HG02981 (cell line): ENCODE results near the gene SLC26A2.
A peak's percentile ranks its signal among the peaks of the same experiment; 100 is the strongest.
"Not testable (repeated sequence)": the region's sequence is repeated elsewhere in the genome, so short reads cannot be mapped to it uniquely, and the experiment has no call there.

Source experiments
- ATAC-seq: cut with Tn5 transposase; IDR thresholded peaks from one replicate; pipeline ENCODE4 v1.9.1; 2021; ENCODE audit warnings: mild to moderate bottlenecking, moderate library complexity; ENCODE audit not compliant: unreplicated experiment

Gene SLC26A2

GRCh38 chr5:150000990-150001659 is 40.6 kb downstream of the SLC26A2 start:
- ATAC-seq = peak; percentile 14

GRCh38 chr5:150001660-150002486 is 41.3 kb downstream of the SLC26A2 start:
- peak; percentile 54 for ATAC-seq

GRCh38 chr5:150006318-150006717 is 45.8 kb downstream of the SLC26A2 start:
- ATAC-seq = no peak

- no peak for ATAC-seq
Observed at GRCh38 chr5:150007050-150007449, 46.5 kb downstream of the SLC26A2 start.

GRCh38 chr5:150009671-150010387 is 49.3 kb downstream of the SLC26A2 start:
- no peak for ATAC-seq

GRCh38 chr5:150013931-150014330 is 53.4 kb downstream of the SLC26A2 start:
- no peak for ATAC-seq

- ATAC-seq = no peak
Observed at GRCh38 chr5:150014456-150014855, 53.9 kb downstream of the SLC26A2 start.

- no peak for ATAC-seq
Observed at GRCh38 chr5:150015415-150015814, 54.9 kb downstream of the SLC26A2 start.

- ATAC-seq = no peak
Observed at GRCh38 chr5:150016537-150016936, 56.0 kb downstream of the SLC26A2 start.

- ATAC-seq = no peak
Observed at GRCh38 chr5:150017226-150018005, 56.9 kb downstream of the SLC26A2 start.

- no peak for ATAC-seq
Observed at GRCh38 chr5:150020249-150020648, 59.7 kb downstream of the SLC26A2 start.

- no peak for ATAC-seq
Observed at GRCh38 chr5:150021491-150022157, 61.1 kb downstream of the SLC26A2 start.

- no peak for ATAC-seq
Observed at GRCh38 chr5:150022158-150022531, 61.6 kb downstream of the SLC26A2 start.

GRCh38 chr5:150022681-150023080 is 62.1 kb downstream of the SLC26A2 start:
- no peak for ATAC-seq

GRCh38 chr5:150023136-150023535 is 62.6 kb downstream of the SLC26A2 start:
- no peak for ATAC-seq

GRCh38 chr5:150024346-150024984 is 63.9 kb downstream of the SLC26A2 start:
- ATAC-seq = no peak

- ATAC-seq = no peak
Observed at GRCh38 chr5:150026682-150027172, 66.2 kb downstream of the SLC26A2 start.

- not testable (repeated sequence) for ATAC-seq
Observed at GRCh38 chr5:150028047-150028446, 67.5 kb downstream of the SLC26A2 start.

- ATAC-seq = no peak
Observed at GRCh38 chr5:150033334-150033733, 72.8 kb downstream of the SLC26A2 start.

GRCh38 chr5:150034662-150035061 is 74.1 kb downstream of the SLC26A2 start:
- peak; percentile 19 for ATAC-seq
